ENCODE data around the gene MEX3C. TPM values are rescaled to one million over a fixed set of nuclear protein-coding genes. Genes with fewer than 3 reads are reported as not detected.

Gene MEX3C
- total RNA-seq, 1 donor from 2014 or later = 17.2 TPM

GRCh38 chr18:51163543-51163942 is 33.9 kb downstream of the MEX3C start:
- H3K4me1 ChIP-seq = peaks cover 6% of the 10 kb centered on the region
- no peaks in the 10 kb centered on the region for H3K27me3 ChIP-seq (ENCODE audit: low read depth)
- intact Hi-C loops (cut with micrococcal nuclease) = no loop called here
- no peak overlapping the region for H3K4me3 ChIP-seq
- H3K27ac ChIP-seq (replicated peaks) = no peak overlapping the region
- H3K9me3 ChIP-seq (replicated peaks) = no peaks in the 10 kb centered on the region
- no peaks in the 10 kb centered on the region for H3K36me3 ChIP-seq
- DNase-seq = no peak
- TF ChIP-seq CTCF (IDR thresholded peaks at IDR 0.05; ENCODE audit: borderline replicate concordance) = no peak

GRCh38 chr18:51162617-51163016 is 34.9 kb downstream of the MEX3C start:
- no peaks in the 10 kb centered on the region for H3K27me3 ChIP-seq (ENCODE audit: low read depth)
- no peak overlapping the region for H3K4me3 ChIP-seq
- intact Hi-C loops (cut with micrococcal nuclease) = no loop called here
- no peak overlapping the region for H3K27ac ChIP-seq (replicated peaks)
- no peaks in the 10 kb centered on the region for H3K9me3 ChIP-seq (replicated peaks)
- TF ChIP-seq CTCF (IDR thresholded peaks at IDR 0.05; ENCODE audit: borderline replicate concordance) = no peak
- H3K4me1 ChIP-seq = peaks cover 6% of the 10 kb centered on the region
- DNase-seq = no peak
- H3K36me3 ChIP-seq = no peaks in the 10 kb centered on the region

DNA sequence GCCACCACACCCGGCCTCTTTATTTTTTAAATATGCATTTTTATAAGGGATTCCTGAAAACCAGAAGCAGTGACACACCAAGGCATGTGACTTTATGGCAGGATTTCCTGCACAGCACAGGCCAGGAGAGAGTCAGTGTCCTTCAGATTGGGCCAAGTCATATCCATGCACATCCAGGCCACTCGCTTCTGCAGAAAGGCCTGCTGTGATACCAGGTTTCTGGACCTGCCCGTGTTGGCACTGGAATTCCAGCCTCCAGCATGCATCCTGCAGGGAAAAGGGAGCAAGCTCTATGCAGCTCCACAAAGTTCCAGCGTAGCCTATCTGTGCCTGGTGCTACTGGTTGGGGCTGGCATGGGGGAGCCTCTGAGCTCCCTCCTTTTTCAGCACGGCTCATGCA is 36.8 kb downstream of the MEX3C start:
- Histone ChIP-seq H3K9me3 (replicated peaks) (no peaks in the 10 kb centered on the region), H3K4me3 (no peak overlapping the region), H3K36me3 (no peaks in the 10 kb centered on the region), H3K27me3 (ENCODE audit: low read depth) (no peaks in the 10 kb centered on the region), H3K4me1 (peaks cover 6% of the 10 kb centered on the region), H3K27ac (replicated peaks) (no peak overlapping the region)
- no peak for TF ChIP-seq CTCF (IDR thresholded peaks at IDR 0.05; ENCODE audit: borderline replicate concordance)
- no peak for DNase-seq
- intact Hi-C loops (cut with micrococcal nuclease) = no loop called here

- Histone ChIP-seq H3K36me3 (no peaks in the 10 kb centered on the region), H3K27ac (replicated peaks) (no peak overlapping the region), H3K9me3 (replicated peaks) (no peaks in the 10 kb centered on the region), H3K27me3 (ENCODE audit: low read depth) (peaks cover 7% of the 10 kb centered on the region), H3K4me3 (no peak overlapping the region), H3K4me1 (no peaks in the 10 kb centered on the region)
- no peak for DNase-seq
- no peak for TF ChIP-seq CTCF (IDR thresholded peaks at IDR 0.05; ENCODE audit: borderline replicate concordance)
- intact Hi-C loops (cut with micrococcal nuclease) = no loop called here
These were observed 40.3 kb downstream of the MEX3C start for GRCh38 chr18:51157215-51157614.

DNA sequence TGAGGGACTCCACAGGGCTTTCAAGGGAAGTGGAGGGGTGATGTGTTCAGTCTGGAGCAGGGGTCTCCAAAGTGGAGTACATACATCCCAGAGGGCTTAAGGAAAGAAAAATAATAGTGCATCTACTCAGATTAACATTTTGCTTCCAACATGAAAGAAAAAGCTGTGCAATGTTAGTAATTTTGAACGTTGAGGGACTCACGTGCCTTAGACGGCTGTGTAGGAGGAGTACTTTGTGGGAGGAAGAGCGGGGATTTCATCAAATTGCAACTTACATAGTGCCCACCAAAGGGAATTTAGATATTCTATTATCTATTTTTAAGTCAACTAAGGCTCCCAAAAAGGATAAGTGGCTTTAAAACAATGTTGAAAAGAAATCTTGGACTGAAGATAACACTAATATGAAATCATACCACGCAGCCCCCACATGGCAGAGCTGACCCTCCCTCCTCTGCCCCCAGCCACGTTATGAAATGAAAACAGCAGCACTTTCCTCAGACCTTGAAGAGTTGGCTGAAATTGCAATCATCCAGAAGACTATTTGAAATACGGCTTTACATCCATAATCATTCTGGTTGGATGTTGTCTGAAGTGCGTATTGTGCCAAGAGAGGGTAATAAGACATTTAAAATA is 42.9 kb downstream of the MEX3C start:
- intact Hi-C loops (cut with micrococcal nuclease) = no loop called here
- Histone ChIP-seq H3K27ac (replicated peaks) (no peak overlapping the region), H3K4me1 (no peaks in the 10 kb centered on the region), H3K9me3 (replicated peaks) (peaks cover 5% of the 10 kb centered on the region), H3K36me3 (no peaks in the 10 kb centered on the region), H3K27me3 (ENCODE audit: low read depth) (peaks cover 7% of the 10 kb centered on the region), H3K4me3 (no peak overlapping the region)
- no peak for TF ChIP-seq CTCF (IDR thresholded peaks at IDR 0.05; ENCODE audit: borderline replicate concordance)
- DNase-seq = no peak
